RKO (cell line): ENCODE results near the gene MYO19.
"Not testable (repeated sequence)": the region's sequence is repeated elsewhere in the genome, so short reads cannot be mapped to it uniquely, and the experiment has no call there.

Experiments
- DNase-seq: peaks from one replicate; pipeline ENCODE4 v3.0.0-alpha.2; 2016; ENCODE audit warnings: low spot score

Gene MYO19

DNA sequence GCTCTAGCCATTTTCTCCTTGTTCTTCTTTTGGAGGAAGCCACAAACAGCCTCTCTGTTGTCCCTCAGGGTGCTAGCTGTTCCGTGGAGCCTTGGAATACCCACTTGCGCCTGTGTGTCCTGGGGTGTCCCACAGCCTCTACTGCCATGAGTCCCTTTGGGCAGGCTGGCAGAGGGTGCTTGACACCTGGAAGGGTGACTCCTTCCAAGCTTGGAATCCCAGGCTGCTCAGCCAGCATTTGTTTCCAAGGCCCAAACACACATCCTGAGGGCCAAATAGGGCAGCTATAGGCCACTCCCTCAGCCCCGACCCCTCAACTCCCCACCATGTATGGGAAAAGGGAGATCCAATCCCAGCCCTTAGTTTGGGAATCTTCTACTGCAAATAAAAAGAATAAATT, 33.3 kb downstream of the MYO19 start:
- DNase-seq: no peak

DNA sequence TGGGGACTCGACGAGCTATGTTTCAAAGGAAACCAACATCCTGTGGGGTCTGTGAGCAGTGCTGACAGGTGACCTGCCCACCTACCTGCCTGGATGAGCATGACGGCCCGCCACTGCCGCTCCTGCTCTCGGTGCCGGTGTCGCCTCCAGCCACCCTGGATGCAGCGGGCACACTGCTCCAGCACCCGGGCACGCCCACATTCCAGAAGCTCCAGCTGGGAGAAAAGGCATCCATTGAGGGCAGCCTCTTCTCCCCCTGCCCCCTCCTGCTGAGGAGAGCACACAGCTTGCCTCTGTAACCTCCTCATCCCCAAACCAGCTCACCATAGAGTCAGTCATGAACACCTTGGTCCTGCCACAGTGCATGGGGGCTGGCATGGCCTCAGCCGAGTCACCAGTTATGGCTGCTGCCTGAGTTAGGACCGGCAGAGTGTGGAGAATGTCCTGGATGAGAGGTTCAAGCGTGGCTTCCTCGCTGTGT, 33.9 kb downstream of the MYO19 start:
- DNase-seq: no peak

DNA sequence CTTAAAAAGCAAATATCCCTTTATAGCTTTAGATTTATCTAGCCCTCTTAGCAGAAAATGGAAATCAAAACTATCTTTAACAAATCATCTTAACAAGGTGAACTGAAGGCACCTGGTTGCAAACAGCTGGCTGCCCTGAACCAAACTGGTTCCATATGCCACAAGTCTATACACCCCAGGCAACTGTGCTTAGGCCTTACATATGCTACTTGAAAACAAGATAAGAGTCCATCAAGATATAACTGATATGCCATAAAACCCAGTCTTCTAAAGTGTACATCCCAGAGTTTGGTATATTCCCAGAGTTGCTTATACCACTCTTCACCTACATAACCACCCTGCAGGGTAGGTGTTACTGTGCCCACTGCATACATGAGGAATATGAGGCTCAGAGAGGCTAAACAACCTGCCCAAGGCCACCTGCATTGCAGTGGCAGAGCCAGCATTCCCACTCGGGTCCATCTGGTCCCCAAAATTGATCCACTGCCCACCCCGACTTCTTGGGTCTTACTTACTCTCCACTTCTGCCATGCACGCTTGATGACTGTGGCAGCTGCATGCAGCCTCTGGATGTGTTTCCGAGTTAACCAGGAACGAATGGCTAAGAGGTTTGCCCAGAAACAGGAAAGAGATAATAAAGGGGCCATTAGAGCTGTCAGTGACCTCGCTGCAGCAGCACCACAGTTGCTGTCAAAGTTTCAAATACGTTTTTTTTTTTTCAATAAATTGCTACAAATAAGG, 35.9 kb downstream of the MYO19 start:
- no peak for DNase-seq

DNA sequence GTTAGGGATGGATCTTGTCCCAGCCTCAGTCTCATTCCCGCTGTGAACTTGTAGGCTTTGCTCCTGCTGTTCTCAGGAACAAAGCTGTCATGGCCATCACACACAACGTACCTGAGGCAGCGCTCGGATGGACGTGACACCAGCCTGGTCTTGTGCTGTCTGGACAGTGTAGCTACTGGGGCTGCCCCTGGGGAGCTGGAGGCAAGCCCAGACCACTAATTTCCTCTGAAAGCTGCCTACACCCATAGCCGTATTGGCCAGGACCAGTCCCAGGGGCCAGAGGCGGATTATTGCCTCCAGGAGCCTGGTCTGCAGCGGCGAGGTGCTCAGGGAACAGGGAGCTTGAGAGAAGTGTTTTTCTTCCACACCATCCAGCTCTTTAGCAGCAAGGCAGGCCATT, 36.5 kb downstream of the MYO19 start:
- DNase-seq: no peak

DNA sequence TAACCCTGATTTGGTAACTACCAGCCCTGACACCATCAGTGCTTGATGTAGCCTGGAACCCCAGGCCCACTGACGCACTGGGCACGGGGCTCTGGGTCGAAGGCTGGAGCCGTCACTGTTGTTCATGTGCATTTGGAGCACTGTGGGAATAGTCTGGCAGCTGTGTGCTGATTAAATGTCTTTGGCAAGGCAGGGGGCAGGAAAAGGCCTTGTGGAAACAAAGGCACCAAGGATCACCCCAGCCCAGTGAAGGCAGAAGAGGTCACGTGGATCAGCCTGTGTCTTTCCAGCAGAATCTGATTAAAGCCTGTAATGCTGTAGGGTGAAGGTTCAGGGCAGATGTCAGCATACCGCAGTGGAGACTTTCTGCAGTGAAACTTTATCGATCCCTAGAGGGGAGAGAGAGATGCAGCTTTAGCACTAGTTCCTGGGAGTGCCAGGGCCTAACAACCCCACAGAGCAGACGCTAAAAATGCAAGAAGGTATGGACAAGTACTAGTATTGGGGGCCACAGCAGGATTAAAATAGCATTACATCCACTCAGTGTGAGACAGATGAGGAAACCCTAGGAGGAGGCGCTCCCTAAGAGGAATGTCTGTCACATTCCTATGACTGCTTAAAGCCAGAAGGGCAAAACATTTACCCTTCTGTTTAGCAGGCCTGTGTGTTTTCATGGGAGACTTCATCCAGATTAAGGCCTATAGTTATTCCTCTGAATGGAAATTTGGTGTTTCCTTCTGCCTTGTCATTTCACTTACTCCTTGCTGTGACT, 38.5 kb downstream of the MYO19 start:
- no peak for DNase-seq

DNA sequence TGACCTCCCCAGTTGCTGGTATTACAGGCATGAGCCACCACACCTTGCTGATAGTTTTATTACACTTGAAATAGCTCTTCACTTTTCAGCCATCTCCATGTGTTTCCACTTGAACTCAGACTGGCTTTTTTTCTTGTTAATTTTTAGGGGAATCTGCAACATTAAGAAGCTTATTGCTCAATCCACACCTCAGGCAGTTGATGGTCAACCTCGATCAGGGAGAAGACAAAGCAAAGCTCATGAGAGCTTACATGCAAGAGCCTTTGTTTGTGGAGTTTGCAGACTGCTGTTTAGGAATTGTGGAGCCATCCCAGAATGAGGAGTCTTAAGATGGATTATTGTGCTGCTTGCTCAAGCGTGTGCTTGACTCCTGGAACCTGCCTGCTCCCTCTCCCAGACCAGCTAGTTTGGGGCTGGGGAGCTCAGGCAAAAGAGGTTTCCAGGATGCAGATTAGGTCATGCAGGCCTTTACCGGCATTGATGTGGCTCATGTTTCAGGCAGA, 39.5 kb downstream of the MYO19 start:
- no peak for DNase-seq

DNA sequence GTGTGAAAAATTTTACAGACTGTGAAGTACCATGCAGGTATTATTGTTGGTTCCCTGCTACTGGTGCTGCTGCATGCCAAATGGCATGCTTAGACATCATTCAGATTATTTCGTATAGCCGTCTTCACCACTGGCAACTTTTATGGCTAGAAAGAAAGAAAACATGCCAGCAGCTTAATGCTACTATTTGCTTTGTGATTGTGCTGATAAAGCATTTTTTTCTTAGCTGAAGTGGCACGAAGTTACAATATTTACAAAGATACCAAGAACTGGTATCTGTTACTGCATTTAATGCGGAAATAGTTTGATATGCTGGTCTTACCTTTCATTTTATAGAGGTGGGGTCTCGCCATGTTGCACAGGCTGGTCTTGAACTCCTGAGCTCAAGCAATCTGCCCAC, 40.0 kb downstream of the MYO19 start:
- no peak for DNase-seq

DNA sequence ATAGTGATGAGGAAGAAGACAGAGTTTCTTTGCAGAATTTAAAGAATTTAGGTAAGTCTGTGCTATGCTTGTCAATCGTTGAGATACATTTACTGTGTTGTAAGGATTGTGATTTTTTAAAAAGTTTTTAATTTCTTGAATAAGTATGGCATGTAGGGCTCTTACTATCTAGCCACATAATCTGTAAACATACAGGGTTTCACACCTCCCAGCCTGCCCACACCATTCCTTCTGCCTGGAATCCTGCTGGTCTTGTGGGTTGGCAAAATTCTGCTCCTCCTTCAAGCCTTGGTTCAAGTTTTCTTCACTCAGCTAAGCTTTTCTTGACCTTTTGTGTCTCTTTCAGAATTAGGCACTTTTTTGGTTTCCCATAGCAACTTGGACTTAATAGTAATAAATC, 40.7 kb downstream of the MYO19 start:
- no peak for DNase-seq

DNA sequence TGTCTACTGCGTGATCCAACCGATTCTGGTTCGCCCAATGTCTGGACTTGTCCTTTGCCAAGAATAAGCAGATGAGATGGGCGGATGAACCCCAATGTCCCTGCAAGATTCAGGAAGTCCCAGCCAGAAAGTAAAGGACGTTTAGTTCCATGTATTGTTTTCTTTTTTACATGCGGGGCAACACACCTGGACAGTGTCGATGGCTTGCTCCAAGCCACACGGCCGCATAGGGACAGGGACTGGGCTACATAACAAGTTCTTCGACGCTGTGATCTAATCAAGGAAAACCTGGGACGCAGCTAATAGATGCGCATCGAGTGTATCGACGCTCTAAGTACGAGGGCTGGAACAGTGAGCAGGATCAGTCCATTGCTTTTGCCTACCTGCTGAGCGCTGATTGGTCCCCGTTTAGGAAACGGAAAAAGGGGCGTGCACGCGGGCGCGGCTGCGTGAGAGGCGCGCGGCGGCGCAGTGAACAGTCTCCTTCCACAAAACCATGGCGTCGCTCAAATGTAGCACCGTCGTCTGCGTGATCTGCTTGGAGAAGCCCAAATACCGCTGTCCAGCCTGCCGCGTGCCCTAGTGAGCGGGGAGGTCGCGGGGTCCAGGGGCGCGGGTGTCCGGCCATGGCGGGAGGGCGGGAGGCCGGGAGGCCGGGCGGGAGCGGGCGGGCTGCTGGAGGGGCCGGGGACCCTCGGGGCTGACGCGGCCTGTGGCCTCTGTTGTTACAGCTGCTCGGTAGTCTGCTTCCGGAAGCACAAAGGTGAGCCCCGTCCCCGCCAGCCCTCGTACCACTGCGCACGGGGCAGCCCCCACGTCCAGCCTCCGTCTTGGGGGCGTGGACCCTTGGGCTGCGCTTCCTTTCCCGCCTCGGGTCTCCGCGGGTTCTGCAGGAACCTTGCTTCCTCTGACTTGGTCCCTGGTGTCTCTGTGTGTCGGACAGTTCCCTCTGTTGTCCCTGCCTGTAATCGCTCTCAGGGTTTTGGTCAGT, 48.2 kb downstream of the MYO19 start, which contains the start of gene ZNHIT3:
Gene ZNHIT3 (plus strand): TSS at position 478 of the 991 bp plus-strand sequence. CDS start 19 bp downstream, at position 497.
- DNase-seq: peak; percentile 97

DNA sequence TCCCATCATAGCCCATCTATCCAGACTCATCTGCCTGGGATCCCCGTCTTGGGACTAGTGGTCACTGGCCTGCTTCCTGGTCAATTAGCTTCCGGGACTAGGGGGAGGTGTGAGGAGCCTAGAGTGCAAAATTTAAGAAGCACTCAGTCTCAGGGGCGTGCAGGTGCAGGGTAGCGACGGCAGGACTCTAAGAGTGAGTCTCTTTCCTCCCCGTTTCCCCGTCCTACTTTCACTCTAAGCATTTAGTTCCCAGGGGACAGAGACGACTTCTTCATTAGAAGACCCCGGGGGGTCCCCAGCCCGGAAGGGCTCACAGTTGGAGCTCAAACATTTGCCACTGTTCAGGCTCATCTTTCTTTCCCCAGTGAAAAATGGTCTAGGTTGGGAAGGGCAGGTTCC, 48.9 kb downstream of the MYO19 start:
- no peak for DNase-seq

DNA sequence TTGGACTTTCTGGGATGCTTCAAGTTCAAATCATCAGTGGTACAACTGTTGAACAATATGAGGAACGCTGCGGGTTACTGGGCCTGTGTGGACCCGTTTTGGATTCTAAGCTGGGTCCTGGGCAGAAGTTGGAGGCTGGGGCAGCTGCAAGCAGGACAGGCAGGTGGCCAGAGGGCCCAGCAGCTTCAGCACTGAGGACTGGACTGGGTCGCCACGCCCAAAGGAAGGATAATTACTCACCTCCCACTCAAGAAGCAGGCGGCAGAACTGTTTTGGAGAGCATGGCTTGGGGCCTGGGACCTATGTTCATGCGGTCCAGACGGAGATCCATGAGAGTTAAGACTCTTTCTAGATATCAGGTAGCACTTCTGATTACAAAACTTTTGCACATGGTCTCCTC, 49.6 kb downstream of the MYO19 start:
- DNase-seq: no peak

DNA sequence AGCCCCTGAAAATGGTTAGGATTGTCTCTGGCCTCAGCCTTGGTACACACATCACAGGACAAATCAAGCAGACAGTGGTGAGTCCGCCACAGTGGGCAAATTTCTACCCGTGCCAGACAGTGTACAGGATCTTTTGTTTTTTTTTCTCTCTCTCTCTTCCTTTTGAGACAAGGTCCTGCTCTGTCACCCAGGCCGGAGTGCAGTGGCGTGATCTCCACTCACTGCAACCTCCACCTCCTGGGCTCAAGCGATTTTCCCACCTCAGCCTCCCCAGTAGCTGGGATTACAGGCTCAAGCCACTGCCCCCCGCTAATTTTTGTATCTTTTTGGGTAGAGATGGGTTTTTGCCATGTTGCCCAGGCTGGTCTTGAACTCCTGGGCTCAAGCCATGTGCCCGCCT, 50.6 kb downstream of the MYO19 start:
- DNase-seq: not testable (repeated sequence)

DNA sequence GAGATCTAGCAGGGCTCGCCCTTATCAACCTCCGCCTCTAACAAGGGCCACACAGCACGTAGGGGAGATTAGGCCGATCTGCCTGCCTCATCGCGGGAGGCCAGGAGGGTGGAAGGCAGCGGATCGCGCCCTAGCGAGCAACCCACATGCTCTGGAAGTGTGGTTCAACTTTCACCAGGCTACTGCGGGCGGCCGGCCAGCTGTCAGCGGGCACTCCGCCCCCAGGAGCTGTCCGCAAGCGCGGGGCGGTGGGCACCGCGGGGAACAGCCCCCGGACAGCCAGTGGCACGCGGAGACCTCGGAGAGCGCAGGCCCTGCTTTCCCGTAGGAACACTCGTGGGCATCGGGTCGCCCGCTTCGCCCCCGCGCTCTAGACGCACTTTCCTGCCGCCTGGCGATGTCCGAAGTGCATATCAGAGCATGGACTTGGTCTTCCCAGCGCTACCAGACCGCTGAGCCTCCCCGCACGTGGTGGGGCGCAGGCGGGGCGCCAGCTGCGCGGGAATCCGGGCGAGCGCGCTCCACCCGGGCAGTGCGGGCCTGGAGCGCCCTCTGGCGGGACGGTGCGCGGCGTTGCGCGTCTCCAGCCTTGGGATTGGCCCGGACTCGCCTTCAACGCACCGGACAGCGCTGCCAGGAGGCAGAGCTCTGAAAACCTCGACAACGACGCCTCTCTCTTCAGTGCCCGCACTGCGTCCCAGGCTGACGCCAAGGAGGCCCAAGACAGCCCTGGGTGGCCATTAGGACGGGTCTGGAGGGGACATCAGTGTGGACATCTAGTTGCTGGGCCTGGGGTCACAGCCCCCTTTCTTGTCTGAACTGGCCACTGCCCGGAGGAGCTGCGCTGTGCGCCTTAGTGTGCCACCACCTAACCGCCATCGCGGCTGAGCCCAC, 51.8 kb downstream of the MYO19 start:
- DNase-seq: no peak

DNA sequence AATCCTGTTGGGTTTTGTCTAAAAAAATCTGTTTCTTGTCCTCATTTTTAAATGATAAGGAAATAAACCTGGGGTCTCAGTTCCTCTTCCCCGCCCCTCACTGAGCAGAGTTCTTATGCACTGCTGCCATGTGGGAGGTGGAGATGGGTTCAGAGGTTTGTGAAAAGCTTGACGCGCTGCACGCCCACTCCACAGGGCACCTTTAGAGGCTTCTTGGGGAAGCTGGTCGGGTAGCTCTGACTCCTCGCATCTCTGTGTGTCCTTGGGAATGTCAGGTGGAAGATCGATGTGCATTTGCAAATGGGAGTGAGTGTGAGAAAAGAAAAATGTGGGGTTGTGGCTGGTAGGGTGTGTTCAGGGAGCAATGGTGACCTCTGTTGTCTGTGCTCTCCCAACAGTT, 52.8 kb downstream of the MYO19 start:
- DNase-seq: no peak

DNA sequence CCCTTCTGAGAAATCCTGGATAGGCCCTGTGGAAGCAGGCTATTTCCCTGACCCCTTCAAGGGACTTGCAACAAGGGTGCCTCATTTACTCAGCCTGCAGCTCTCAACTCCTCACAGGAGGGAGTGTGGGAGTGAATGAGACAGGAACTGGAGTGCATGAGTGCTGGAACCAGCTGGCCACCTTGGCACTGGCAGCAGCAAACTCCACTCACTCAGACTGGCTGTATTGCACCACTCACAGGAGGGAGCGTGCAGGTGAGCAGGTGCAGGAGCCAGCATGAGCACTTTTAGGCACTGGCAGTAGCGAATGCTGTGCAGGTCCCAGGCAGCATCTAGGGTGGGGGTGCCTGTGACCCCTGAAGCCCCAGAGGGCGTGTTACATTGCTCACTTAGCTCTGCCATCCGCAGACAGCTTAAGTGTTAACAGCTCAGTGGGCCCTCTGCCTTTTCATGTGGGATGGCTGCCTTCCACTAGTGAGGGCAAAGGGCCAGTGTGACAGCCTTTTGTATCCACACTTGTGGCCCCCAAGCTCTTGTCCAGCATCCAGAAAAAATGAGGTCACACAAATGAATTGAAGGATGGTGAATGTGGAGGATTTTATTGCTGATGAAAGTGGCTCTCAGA, 59.2 kb downstream of the MYO19 start:
- DNase-seq: no peak

DNA sequence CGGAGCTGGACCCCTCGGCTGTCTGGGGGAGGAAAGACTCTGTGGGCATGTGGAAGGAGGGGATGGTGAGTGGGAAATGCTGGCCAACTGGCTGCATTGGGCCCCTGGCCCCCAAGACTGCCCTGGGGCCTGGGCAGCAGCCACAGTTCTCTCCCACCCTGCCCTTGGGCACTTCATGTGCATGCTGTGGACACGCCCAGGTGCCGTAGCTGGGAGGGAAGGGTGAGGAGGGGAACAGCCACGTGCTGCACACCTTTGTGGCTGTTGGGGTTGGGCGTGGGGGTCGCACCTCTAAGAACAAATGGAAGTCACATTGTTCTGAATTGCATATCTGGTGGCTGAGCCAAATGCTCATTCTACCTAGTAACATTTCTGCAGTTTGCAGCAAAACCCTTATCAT, 60.1 kb downstream of the MYO19 start:
- no peak for DNase-seq

DNA sequence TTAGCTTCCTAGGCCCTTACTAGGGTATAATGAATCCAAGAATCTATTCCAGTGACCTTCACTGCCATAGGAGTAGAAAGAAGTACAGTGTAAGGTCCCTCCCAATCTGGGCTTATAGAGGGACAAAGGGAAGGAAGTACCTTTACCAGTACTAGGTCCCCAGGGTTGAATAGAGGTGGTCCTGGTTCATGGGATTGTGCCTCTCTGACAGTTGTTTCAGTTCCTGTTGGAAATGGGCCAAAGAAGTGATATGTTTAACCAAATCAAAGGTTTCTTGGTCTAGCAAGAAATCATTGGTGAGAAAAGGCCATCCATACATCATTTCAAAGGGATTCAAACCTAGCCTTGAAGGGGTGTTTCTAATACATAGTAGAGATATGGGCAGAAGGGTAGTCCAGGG, 64.2 kb downstream of the MYO19 start:
- DNase-seq: no peak

DNA sequence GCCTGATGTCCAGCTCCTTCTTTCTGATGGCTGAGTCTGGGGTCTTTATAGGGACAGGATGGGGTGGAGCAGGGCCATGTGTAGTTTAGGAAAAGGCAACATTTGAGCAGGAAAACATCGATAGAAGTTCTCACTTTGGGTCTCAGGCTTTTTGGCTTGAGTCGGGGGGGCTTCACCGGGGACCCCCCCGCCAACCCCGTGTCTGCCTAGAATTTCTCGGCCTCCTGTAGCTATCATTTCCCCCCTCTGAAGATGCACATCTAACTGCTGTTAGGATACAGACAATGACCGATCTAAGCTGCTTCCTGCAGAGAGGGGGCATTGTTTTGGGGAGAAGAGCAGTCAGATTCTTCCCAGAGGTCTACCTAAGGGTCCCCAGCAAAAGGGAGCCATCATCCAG, 64.9 kb downstream of the MYO19 start:
- no peak for DNase-seq

DNA sequence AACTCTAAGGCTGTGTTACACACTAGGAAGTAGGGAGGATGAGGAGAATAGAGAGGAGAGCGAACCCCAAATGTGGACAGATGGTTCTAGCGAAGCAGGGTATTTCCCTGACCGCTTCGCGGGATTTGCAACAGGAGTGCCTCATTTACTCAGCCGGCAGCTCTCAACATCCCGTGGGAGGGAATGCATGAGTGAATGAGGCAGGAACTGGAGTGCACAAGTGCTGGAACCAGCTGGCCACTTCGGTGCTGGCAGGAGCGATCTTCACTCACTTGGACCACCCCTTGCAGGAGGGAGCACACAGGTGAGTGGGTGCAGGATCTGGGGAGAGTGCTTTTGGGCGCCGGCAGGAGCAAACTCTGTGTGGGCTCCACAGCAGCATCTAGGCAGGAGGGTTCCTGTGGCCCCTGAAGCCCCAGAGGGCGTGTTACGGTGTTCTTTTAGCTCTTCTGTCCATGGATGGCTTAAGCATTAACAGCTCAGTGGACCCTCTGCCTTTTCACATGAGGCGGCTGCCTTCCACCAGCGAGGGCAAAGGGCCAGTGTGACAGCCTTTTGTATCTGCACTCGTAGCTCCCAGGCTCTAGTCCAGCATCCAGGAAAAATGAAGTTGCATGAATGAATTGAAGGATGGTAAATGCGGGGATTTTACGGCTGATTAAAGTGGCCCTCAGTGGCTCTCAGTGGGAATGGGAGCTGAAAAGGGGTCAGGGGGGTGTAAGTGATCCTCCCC, 65.6 kb downstream of the MYO19 start:
- no peak for DNase-seq

DNA sequence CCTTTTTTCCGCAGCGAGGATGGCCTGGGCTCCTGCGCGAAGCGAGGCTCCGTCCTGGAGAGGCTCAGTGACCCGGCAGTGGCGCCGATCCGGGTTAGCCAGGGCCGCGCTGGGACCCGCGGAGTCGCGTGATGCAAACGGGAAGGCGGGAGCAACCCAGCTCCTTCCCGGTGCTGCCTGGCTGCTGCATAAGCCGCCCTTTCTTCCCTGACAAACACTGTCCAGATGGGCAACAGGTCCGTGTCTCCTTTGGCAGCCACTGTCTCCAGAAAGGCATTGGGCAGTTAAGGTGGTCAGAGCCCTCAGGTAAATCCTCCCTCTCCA, 69.9 kb downstream of the MYO19 start:
- DNase-seq: no peak
